Activated naive CD8-positive, alpha-beta T cell treated with anti-CD3 and anti-CD28 coated beads, Interleukin-2, amount 50 U/mL, for 16 hours (primary cell): ENCODE data around the gene CIDEC.
"Not testable (repeated sequence)": the region's sequence is repeated elsewhere in the genome, so short reads cannot be mapped to it uniquely, and the experiment has no call there.

Experiments used
- DNase-seq: peaks from one replicate; pipeline ENCODE4 v3.0.0-alpha.2; 2020; ENCODE audit warnings: low read depth, low spot score

Gene CIDEC

DNA sequence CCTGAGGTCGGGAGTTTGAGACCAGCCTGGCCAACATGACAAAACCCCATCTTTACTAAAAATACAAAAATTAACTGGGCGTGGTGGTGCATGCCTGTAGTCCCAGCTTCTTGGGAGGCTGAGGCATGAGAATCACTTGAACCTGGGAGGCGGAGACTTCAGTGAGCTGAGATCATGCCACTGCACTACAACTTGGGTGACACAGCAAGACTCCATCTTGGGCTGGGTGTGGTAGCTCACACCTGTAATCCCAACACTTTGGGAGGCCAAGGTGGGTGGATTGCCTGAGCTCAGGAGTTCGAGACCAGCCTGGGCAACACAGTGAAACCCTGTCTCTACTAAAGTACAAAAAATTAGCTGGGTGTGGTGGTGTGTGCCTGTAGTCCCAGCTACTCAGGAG, 3.8 kb downstream of the CIDEC start:
- DNase-seq, result not testable (repeated sequence)

DNA sequence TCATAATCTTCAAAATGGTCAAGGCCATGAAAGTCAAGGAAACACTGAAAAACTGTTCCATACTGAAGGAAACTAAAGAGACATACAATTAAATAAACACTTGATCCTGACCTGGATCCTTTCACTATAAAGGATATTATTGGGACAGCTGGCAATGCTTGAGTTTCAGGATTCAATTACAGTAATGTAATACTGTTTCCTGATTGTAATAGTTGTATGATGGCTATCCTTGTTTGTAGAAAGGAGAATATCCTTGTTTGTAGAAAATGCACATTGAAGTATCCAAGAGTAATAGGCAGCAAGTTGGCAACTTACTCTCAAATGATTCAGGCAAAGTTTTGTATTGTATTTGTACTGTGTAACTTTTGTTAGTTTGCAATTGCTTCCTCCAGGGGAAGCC, 4.6 kb downstream of the CIDEC start:
- DNase-seq, result no peak

DNA sequence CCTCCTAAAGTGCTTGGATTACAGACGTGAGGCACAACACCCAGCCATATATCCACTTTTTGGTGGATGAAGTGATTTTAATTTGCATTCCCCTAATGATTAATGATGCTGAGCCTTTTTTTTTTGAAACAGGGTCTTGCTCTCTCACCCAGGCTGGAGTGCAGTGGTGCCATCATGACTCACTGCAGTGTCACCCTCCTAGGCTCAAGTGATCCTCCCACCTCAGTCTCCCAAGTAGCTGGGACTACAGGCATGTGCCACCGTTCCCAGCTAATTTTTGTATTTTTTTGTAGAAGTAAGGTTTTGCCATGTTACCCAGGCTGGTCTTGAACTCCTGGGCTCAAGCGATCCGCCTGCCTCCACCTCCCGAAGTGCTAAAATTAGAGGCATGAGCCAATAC, 8.0 kb downstream of the CIDEC start:
- DNase-seq, result not testable (repeated sequence)

DNA sequence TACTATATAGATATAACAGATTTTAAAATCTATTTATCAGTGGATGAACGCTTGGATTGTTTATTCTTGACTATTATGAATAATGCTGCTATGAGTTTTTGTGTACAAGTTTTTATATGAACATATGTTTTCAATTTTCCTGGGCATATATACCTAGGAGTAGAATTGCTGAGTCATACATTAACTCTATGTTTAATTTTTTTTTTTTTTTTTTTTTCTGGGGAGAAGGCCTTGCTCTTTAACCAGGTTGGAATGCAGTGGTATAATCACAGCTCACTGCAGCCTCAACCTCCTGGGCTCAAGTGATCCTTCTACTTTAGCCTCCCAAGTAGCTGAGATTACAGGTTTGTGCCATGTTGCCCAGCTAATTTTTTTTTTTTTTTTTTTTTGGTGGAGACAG, 9.1 kb downstream of the CIDEC start:
- DNase-seq, result no peak

DNA sequence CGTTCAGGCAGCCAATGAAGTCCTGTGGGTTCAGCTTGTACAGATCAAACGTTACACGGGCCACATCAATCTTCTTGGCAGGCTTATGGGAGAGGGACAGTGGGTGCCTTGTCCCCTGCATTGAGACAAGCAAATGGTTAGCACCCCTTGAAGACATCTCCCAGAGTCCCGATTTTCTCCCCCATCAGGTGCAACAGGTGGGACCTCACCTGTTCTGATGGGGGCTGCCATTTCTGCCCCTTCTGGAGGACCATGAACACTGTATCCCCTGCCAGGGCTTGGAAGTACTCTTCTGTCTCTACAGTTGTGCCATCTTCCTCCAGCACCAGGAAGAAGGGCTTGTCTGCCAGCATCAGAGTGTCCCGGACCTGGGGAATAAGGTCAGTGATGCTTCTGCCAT, 10.1 kb downstream of the CIDEC start:
- no peak for DNase-seq

DNA sequence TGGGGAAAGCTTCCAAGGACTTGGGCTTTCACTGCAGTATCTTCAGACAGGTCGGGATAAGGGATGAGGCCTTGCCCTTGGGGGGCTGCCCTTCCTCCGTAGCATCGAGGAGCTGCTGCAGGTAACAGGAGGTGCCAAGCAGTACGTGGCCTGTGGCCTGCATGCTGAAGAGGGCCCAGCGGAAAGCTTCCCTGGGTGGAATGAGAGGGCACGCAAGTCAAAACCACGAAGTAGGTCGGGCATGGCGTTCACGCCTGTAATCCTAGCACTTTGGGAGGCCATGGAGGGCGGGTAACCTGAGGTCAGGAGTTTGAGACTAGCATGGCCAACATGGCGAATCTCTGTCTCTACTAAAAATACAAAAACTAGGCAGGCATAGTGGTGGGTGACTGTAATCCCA, 12.9 kb downstream of the CIDEC start:
- no peak for DNase-seq

DNA sequence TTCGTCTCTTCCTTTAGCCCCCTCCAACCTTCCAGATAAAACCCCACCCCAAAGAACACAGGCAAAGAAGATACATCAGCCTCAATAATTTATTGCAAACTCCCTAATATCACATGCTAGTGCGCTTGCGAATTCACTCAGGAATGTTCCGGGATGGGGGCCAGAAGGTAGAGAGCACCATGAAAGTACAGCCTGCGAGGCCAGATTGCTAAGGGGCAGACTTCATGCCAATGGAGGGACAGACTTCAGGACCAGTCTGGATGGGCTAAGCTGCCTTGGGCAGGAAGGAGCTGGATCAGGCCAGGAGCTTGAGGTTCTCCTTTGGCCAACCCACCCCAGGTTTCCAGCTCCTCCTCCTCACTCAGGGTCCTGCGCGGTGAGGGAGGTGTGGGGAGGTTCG, 13.4 kb downstream of the CIDEC start:
- DNase-seq, result no peak

DNA sequence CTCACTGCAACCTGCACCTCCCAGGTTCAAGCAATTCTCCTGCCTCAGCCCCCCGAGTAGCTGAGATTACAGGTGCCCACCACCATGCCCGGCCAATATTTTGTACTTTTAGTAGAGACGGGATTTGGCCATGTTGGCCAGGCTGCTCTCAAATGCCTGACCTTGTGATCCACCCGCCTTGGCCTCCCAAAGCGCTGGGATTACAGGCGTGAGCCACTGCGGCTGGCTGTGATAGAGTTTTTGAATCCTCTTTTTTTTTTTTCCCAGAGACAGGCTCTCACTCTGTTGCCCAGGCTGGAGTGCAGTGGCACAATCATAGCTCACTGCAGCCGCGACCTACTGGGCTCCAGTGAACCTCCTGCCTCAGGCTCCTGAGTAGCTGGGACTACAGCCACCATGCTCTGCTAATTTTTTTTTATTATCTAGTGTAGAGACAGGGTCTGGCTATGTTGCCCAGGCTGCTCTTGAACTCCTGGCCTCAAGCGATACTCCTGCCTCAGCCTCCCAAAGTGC, 14.9 kb downstream of the CIDEC start:
- DNase-seq, result not testable (repeated sequence)

DNA sequence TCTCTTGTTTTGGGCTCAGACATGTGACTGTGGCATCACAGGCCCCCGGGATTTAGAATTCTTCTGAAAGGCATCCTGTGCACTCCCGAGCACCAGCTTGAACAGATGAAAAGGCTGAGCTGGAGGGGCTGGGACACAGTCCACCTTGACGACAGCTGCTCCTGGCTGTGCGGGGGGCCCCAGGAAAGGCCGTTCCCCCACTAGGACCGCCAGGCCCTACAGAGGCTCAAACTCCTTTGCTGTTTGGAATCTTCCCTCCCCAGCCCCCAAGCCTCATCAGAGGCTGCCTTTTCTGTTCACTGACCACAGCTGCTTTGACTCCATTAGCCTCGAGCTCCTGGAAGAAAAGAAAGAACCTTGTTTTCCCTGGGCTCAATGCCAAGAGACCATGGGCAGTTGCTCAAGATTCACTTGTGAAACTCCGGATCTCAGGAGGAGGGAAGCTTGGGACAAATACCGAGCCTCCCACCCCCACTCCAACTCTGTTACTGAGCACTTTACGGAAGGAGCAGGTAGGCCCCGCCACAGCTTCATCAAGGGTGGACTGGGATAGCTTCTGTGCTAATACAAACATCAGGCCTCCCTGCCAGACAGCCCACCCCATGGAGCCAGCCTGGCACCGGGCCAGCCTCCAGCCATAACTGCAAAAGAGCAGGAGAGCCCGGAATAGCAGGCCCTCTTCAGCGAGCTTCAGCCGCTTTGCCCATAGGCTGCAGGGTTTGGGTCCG, 15.7 kb downstream of the CIDEC start:
- DNase-seq, result no peak

DNA sequence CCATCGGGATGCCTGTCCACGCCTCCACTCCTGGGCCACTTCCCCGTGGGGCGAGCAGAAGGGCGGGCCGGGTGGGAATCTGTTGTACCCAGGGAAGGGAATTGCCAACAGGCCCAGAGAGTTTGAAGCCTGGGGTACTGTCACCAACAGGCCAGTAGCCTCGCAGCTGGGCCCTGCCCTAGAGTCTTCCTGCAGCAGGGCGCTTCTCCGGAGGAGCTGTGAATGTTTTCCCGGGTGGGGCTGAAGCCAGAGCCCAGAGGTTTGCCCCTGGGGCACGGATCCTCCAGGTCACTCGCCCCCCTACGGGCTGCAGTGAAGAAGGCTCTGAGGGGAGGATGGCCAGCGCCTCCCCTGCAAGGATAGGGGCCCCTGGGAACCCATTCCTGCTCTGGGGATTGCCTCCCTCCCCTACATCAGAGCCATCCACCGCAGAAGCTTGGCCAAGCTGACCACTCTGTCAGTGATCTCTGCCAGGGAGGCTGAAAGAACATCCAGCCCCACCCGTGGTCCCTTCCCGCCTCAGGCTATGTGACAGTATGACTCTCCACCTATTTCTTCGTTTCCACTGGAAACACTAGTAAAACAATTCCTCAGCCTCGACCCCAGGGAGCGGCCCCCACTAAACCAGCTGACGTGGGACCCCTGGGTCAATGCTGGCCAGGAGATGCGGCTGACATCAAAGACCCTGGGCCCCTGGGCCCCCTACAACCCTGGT, 16.8 kb downstream of the CIDEC start:
- DNase-seq, result no peak

DNA sequence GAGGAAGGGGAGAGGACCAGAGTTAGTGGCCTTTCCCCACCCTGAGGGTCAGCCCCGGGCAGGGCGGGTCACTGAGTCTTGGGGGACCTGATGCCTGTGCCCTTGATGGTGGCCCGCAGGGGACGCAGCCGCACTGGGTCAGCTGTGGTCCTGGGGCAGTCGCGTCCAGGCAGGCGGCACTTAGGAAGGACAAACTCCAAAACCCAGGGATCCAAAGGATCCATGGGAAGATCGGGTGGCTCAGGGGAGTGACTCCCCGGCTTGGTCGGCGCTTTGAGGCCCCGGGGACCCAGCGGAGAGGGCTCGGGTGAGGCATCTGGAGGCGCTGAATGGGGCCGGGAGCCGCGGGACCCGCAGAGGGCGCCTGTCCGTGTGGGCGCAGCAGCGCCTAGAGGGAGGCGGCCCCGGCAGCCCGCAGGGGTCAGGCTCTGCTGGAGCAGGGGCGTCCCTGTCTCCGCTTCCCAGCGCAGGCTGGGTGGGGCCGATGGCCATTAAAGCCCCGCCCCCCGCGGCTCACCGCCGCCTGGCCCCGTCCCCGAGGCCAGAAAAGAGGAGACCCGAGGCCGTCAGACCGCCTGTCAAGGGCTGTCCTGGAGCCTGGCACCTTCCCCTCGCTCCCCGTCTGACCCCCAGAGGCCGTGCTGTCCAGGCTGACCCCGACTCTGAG, 17.5 kb downstream of the CIDEC start:
- DNase-seq, result no peak

DNA sequence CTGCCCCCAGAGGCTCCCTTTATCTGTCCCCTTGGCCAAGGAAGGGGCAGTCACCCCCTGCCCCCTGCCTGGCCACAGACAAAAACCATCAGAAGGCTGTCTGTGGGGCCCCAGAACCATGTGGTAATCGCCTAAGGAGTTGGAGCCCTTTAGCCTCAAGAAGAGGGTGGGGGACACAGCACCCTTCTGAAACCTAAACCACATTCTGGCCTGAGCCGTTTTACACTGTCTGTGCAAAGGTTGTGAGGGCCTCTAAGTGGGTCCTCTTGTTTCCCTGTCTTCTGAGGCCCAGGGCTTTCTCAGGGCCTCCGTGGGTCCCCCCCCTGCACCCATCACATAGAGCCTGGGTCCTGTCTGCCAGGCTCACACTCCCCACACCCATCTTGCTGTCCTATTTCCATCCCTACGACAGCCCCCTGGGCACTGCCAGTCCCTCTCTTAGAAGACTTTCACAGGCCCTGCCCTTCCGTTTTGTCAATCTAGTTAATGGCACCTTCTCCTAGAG, 18.4 kb downstream of the CIDEC start:
- DNase-seq, result no peak

DNA sequence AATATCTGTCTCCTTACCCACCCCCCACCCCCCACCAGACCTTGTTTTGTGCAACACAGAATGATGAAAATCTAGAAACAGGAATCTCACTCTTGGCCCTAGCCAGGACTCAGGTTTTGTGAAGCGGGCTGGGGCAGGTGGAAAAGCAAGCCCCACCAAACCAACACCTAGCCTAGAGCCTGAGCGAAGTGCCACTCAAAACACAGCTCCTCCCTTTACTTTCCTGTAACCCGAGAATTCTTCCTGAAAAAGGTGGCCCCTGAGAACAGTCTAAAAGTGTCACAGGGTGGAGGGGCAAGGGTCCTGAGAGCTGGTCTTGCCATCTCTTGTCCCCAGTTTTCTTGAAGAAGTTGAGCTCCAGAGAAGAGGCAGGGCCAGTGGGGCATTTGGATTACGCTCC, 18.9 kb downstream of the CIDEC start:
- DNase-seq, result no peak

DNA sequence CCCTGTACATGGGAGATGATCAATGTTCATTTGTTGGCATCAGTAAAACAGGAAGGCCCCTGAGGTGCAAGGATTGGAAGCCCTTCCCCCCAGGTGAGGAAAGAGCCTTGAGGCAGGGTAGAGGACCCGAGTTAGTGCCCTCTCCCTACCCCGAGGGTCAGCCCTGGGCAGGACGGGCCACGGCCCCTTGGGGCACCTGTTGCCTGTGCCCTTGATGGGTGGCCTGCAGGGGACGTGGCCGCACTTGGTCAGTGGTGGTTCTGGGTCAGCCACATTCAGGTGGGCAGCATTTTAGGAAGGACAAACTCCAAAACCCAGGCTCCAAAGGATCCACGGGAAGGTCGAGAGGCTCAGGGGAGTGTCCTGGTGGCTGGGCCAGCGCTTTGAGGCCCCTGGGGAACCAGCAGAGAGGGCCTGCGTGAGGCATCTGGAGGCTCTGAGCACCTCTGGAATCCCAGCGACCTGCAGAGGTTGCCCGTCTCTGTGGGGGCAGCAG, 20.5 kb downstream of the CIDEC start:
- DNase-seq, result no peak

DNA sequence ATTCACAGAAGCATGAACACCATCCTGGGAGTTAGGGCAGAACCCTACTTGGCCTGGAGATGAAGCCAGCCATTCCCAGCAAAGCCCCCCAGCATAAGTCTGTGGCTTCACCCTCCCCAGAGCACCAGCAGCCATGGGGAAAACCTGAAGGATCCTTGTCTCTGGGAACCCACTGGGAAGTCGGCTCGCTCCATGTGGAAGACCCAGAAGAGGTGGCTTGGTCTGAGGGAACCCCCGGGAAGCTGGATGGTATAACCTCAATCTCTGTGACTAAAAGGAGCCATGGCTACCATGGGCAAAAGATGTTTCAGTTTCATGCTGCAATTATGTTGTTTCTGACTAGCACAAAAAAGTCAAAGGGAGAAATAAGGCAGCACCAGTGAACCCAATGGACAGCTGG, 24.5 kb downstream of the CIDEC start:
- no peak for DNase-seq

DNA sequence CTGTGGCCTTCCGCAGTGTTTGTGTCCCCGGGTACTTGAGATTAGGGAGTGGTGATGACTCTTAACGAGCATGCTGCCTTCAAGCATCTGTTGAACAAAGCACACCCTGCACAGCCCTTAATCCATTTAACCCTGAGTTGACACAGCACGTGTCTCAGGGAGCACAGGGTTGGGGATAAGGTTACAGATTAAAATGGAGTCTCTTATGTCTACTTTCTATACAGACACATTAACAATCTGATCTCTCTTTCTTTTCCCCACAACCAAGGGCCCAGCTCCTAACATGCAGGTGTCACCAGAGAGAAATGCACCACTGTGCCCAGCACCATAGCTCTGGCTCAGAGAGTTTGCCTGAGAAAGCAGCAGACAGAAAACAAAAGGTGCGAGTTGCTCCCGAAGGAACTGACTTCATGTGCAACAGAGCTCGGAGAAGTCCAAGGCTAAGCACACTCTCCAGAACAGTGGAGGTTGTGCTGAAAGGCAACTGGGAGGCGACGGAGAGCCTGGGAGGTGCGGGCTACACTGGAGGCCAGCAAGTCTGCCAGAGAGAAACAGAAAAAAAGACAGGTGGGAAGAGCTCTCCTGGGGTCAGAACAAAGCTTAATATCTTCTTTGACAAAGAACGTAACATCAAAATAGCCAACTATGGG, 25.6 kb downstream of the CIDEC start:
- not testable (repeated sequence) for DNase-seq

DNA sequence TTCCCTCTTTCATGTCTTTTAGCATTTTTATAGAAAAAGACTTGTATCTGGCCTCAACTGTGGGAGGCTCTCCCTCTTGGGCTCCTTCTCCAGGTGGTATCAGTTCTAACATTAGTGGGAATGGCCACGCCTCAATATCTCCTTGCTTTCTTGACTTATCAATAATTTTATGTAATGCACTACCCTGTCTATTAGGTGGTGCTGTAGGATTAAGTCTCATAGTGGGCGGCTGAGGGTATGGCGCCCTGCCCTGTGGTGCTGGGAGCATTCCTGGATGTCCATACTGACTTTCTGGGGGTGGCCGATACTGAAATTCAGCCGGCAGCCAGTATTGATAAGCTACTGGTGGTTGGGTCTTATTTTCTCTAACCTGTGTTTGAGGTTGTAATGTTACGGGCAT, 27.5 kb downstream of the CIDEC start:
- DNase-seq, result no peak

DNA sequence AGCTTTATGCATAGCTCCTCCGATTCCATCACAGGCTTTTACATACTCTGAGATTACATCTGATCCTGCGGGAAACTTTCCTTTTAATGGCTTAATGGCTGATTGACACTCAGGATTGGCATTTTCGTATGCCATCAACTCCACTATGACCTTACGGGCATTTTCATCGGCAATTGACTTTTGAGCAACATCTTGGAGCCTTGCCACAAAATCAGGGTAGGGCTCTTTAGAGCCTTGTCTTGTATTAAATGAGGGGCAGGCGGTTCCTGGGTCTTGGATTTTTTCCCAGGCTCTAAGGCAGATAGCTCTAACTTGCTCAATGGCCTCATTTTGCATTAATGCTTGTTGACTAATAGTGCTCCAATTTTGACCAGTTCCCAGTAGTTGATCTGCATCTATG, 28.1 kb downstream of the CIDEC start:
- not testable (repeated sequence) for DNase-seq

DNA sequence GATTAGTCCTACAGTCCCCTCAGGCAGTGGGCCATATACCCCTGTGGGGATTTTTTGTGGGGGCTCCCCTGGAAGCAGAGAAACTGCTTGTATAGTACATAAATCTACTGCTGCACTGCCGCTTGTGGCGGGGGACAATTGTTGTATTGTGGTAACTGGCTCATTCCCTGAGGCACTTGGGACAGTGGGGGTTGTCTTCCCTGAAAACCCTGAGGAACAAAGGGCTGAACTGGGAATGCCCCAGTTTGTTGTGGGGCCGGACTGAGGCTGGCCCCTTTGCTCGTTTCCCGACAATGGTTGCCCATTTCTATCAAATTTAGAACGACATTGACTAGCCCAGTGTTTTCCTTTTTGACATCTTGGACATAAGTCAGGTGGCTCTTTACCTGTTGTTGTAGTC, 28.7 kb downstream of the CIDEC start:
- not testable (repeated sequence) for DNase-seq

DNA sequence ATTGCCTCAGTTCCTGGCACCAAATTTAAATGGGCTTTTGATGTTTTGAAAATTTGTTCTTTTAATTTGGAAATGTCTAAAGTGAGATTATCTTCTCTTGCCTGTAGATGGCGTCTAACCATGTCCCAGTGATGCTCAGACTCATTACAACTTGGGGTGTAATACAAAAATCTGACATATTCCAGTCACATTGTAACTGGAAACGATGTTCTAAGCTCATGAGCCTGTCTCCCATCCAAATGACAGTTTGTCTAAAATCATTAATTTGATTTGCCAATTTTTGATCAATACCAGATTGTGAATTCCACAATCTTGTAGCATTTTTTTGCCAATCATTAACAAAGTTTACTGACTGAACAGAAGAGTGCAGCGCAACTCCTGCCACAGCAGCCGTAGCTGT, 31.2 kb downstream of the CIDEC start:
- DNase-seq, result not testable (repeated sequence)

DNA sequence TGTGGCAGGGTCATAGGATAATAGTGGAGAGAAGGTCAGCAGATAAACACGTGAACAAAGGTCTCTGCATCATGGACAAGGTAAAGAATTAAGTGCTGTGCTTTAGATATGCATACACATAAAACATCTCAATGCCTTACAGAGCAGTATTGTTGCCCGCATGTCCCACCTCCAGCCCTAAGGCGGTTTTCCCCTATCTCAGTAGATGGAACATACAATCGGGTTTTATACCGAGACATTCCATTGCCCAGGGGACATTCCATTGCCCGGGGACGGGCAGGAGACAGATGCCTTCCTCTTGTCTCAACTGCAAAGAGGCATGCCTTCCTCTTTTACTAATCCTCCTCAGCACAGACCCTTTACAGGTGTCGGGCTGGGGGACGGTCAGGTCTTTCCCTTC, 32.2 kb downstream of the CIDEC start:
- not testable (repeated sequence) for DNase-seq
